A549 (cell line): ENCODE measurements around the gene TMEM19.

Experiments
- HOXA7 ChIP-seq: fragments of 250-450 bp; sonication (Bioruptor Pico); IDR thresholded peaks from 2 replicates; pipeline ENCODE4 v1.5.0; 2020; ENCODE audit warnings: mild to moderate bottlenecking, moderate library complexity
- NFE2L2 ChIP-seq: fragments of 150-350 bp; conservative IDR thresholded peaks from 2 replicates; pipeline ENCODE4 v1.6.1; 2014; ENCODE audit warnings: low read length
- TF ChIP-seq, protein P1 (sequence below): fragments of >200 bp; sonication (Bioruptor Twin); formaldehyde crosslinking; IDR thresholded peaks from 3 replicates; pipeline ENCODE4 v1.5.1; 2016

DNA sequence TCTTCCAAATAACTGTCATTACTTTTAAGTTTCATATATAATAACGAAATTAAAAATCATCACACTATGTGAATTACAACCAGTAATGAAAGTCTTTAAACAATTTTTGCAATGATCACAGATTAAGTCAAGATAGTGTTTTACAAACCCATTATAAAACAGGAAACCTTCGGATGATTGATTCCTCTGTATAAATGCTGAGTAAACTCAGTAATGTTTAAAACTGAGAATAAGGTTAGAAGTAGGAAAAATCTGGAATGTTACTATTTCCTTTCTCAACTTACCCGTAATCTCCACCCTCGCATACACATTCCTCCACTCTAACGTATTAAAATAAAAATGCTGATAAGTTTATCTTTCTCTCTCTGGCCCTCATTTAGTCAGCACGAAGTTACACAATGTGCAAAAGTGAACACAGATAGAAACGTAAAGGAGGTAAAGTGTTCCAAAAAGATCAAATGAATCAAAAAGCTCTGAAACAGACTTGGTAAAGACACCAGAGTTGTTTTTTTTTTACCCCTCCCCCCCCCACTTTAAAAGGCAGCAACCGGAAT is 23.8 kb upstream of the TMEM19 start:
- TF ChIP-seq, protein P1, sequence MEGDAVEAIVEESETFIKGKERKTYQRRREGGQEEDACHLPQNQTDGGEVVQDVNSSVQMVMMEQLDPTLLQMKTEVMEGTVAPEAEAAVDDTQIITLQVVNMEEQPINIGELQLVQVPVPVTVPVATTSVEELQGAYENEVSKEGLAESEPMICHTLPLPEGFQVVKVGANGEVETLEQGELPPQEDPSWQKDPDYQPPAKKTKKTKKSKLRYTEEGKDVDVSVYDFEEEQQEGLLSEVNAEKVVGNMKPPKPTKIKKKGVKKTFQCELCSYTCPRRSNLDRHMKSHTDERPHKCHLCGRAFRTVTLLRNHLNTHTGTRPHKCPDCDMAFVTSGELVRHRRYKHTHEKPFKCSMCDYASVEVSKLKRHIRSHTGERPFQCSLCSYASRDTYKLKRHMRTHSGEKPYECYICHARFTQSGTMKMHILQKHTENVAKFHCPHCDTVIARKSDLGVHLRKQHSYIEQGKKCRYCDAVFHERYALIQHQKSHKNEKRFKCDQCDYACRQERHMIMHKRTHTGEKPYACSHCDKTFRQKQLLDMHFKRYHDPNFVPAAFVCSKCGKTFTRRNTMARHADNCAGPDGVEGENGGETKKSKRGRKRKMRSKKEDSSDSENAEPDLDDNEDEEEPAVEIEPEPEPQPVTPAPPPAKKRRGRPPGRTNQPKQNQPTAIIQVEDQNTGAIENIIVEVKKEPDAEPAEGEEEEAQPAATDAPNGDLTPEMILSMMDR, result no peak
- no peak for TF ChIP-seq NFE2L2
- no peak for TF ChIP-seq HOXA7 (CRISPR knock-in tag)
